Activated CD4-positive, alpha-beta T cell treated with anti-CD3 and anti-CD28 coated beads, Interleukin-2, amount 50 U/mL, for 16 hours (primary cell): Measurements from ENCODE around the gene PIAS4.

Source experiments
- DNase-seq: peaks from one replicate; pipeline ENCODE4 v3.0.0-alpha.2; 2020

The PIAS4 gene

GRCh38 chr19:4080473-4080872 lies 72.9 kb downstream of the PIAS4 start:
- DNase-seq = no peak

GRCh38 chr19:4081441-4082129 lies 74.0 kb downstream of the PIAS4 start:
- no peak for DNase-seq

- DNase-seq = no peak
Measured at GRCh38 chr19:4082172-4082571, 74.6 kb downstream of the PIAS4 start.

- peak; percentile 63 for DNase-seq
Measured at GRCh38 chr19:4083677-4084546, 76.4 kb downstream of the PIAS4 start.

- no peak for DNase-seq
Measured at GRCh38 chr19:4084547-4084877, 77.0 kb downstream of the PIAS4 start.

- no peak for DNase-seq
Measured at GRCh38 chr19:4086411-4086867, 78.9 kb downstream of the PIAS4 start.

GRCh38 chr19:4087787-4088679 lies 80.5 kb downstream of the PIAS4 start:
- DNase-seq = no peak

- DNase-seq = peak; percentile 67
Measured at GRCh38 chr19:4088975-4089374, 81.4 kb downstream of the PIAS4 start.
